Measurements from ENCODE around the gene RHBDD2.
"Not testable (repeated sequence)": the region's sequence is repeated elsewhere in the genome, so short reads cannot be mapped to it uniquely, and the experiment has no call there.

RHBDD2 gene

GRCh38 chr7:75889223-75889825 lies 10.5 kb downstream of the RHBDD2 start:
- no peak for DNase-seq (ENCODE audit: low read depth)

GRCh38 chr7:75889826-75890225 lies 11.0 kb downstream of the RHBDD2 start:
- DNase-seq (ENCODE audit: low read depth): no peak

- DNase-seq (ENCODE audit: low read depth): not testable (repeated sequence)
Observed at GRCh38 chr7:75891237-75891636, 12.4 kb downstream of the RHBDD2 start.

- no peak for DNase-seq (ENCODE audit: low read depth)
Observed at GRCh38 chr7:75891815-75892411, 13.1 kb downstream of the RHBDD2 start.

- DNase-seq (ENCODE audit: low read depth): no peak
Observed at GRCh38 chr7:75892634-75893272, 13.9 kb downstream of the RHBDD2 start.

GRCh38 chr7:75896803-75897327 lies 18.0 kb downstream of the RHBDD2 start:
- DNase-seq (ENCODE audit: low read depth): no peak

GRCh38 chr7:75900617-75901315 lies 21.9 kb downstream of the RHBDD2 start:
- DNase-seq (ENCODE audit: low read depth): no peak

- DNase-seq (ENCODE audit: low read depth): peak; percentile 64
Observed at GRCh38 chr7:75905785-75906604, 27.2 kb downstream of the RHBDD2 start.

- DNase-seq (ENCODE audit: low read depth): no peak
Observed at GRCh38 chr7:75906991-75907667, 28.3 kb downstream of the RHBDD2 start.

- DNase-seq (ENCODE audit: low read depth): not testable (repeated sequence)
Observed at GRCh38 chr7:75907668-75908039, 28.8 kb downstream of the RHBDD2 start.

GRCh38 chr7:75909521-75910132 lies 30.8 kb downstream of the RHBDD2 start:
- DNase-seq (ENCODE audit: low read depth): no peak

- not testable (repeated sequence) for DNase-seq (ENCODE audit: low read depth)
Observed at GRCh38 chr7:75911186-75911585, 32.4 kb downstream of the RHBDD2 start.

- DNase-seq (ENCODE audit: low read depth): no peak
Observed at GRCh38 chr7:75913437-75913836, 34.6 kb downstream of the RHBDD2 start.

GRCh38 chr7:75914169-75914654 lies 35.4 kb downstream of the RHBDD2 start:
- no peak for DNase-seq (ENCODE audit: low read depth)

- DNase-seq (ENCODE audit: low read depth): peak; percentile 81
Observed at GRCh38 chr7:75914655-75915415, 36.0 kb downstream of the RHBDD2 start, which contains the start of gene POR. Gene POR (plus strand): TSS chr7:75915155. CDS start chr7:75954002, 38,847 bp downstream.

GRCh38 chr7:75915416-75916156 lies 36.8 kb downstream of the RHBDD2 start:
- DNase-seq (ENCODE audit: low read depth): no peak

- no peak for DNase-seq (ENCODE audit: low read depth)
Observed at GRCh38 chr7:75916259-75916658, 37.4 kb downstream of the RHBDD2 start.

GRCh38 chr7:75916685-75917634 lies 38.1 kb downstream of the RHBDD2 start:
- DNase-seq (ENCODE audit: low read depth): no peak
